ENCODE measurements around the gene PRICKLE1. TPM values are rescaled to one million over a fixed set of nuclear protein-coding genes. Genes with fewer than 3 reads are reported as not detected.

The PRICKLE1 gene
- total and polyA plus RNA-seq, 2 donors (not counting 3 experiments of a cell fraction or from before 2014, with no cell fraction given): 34.3 to 86.0 TPM

DNA sequence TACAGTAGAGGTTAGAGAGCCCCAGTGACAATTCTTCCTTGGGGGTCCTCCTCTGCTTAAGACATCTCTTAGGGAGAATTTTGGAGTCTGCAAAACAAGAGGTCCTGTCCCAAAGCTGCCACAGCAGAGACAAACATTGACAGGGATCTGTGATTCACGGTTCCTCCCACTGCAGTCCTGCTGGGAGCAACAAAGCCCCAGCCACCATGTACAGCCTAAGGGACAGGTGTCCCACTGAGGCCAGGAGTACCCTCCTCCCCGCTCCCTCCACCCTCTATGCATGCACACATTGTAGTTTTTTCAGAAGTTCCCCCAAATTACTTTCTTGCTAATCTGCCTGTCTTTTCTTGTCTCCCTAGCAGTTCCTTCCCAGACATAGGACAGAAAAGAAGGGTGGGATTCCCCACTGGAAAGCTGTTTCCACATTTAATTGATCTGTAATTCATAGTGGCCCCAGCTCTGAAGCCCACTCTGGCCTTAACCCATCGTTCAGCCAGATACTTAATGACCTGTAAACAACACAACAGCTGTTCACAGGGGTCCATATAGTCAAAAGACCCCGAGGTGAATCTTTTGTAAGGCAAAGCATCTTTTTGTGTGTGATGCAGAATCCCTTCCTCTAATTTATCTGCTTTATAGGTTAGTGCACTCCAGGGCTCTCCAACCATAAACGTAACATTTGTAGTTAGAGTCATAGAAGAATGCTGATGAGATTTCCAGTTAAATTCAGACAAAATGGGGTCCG, 13.9 kb upstream of the PRICKLE1 start:
- no peak overlapping the region for H3K27ac ChIP-seq (ENCODE audit: insufficient read depth, low read depth, low read length)
- BruUV-seq (replicated peaks): no TSS peak
- CTCF ChIA-PET: no interaction called here
- intact Hi-C loops (cut with micrococcal nuclease): no loop called here
- dilution Hi-C loops (cut with MboI; ENCODE audit: extremely low pct_ligation_motif_present, low sequenced_read_pairs): no loop called here
- POLR2A ChIA-PET: no interaction called here
- no peaks in the 10 kb centered on the region for H3K9me1 ChIP-seq (replicated peaks; ENCODE audit: control insufficient read depth, extremely low read depth, insufficient read depth, low read length)
- no peaks in the 10 kb centered on the region for H3K9me3 ChIP-seq (replicated peaks; ENCODE audit: control insufficient read depth, insufficient read depth, low read length)
- no peak overlapping the region for H3K9ac ChIP-seq (replicated peaks; ENCODE audit: extremely low read depth, insufficient read depth, low read length)
- H3K4me2 ChIP-seq (ENCODE audit: insufficient read depth, low read length): no peak overlapping the region
- H3K79me2 ChIP-seq (ENCODE audit: control insufficient read depth, insufficient read depth, low read length): no peaks in the 10 kb centered on the region
- DNase-seq (ENCODE audit: low read depth, low spot score) (no peak), FAIRE-seq (no peak)
- H3K27me3 ChIP-seq (ENCODE audit: control insufficient read depth in 2 of 2, insufficient read depth in 2 of 2, low read length in 2 of 2): no peaks in the 10 kb centered on the region
- no peak overlapping the region for H3K4me3 ChIP-seq (replicated peaks in 1 of 3; ENCODE audit: insufficient read depth in 1 of 3, low read depth in 1 of 3, low read length in 3 of 3)
- TF ChIP-seq FOS (IDR thresholded peaks at IDR 0.05; ENCODE audit: borderline replicate concordance, insufficient read depth, low read length) (no peak), POLR2AphosphoS5 (IDR thresholded peaks at IDR 0.05; ENCODE audit: insufficient read depth, low read depth, low read length) (no peak), MYC (IDR thresholded peaks at IDR 0.05; ENCODE audit: low read depth, low read length) (no peak), GATA2 (IDR thresholded peaks at IDR 0.05; ENCODE audit: insufficient read depth, insufficient read length, low read depth, low read length) (no peak), POLR2A (IDR thresholded peaks at IDR 0.05; ENCODE audit: low read depth, low read length) (no peak), EZH2 (IDR thresholded peaks at IDR 0.05; ENCODE audit: borderline replicate concordance, low read depth, low read length, severe bottlenecking) (no peak)
- TF ChIP-seq, protein P1, sequence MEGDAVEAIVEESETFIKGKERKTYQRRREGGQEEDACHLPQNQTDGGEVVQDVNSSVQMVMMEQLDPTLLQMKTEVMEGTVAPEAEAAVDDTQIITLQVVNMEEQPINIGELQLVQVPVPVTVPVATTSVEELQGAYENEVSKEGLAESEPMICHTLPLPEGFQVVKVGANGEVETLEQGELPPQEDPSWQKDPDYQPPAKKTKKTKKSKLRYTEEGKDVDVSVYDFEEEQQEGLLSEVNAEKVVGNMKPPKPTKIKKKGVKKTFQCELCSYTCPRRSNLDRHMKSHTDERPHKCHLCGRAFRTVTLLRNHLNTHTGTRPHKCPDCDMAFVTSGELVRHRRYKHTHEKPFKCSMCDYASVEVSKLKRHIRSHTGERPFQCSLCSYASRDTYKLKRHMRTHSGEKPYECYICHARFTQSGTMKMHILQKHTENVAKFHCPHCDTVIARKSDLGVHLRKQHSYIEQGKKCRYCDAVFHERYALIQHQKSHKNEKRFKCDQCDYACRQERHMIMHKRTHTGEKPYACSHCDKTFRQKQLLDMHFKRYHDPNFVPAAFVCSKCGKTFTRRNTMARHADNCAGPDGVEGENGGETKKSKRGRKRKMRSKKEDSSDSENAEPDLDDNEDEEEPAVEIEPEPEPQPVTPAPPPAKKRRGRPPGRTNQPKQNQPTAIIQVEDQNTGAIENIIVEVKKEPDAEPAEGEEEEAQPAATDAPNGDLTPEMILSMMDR (IDR thresholded peaks at IDR 0.05; ENCODE audit: extremely low read depth in 1 of 2, insufficient read depth in 1 of 2, low read depth in 1 of 2, low read length in 2 of 2): no peak
- no peaks in the 10 kb centered on the region for H4K20me1 ChIP-seq (replicated peaks; ENCODE audit: control insufficient read depth, extremely low read depth, insufficient read depth, low read length)
- H2AFZ ChIP-seq (ENCODE audit: low read depth, low read length): no peak overlapping the region
- no peaks in the 10 kb centered on the region for H3K36me3 ChIP-seq (ENCODE audit: control insufficient read depth in 2 of 2, extremely low read depth in 1 of 2, insufficient read depth in 2 of 2, low read length in 2 of 2)
- no peaks in the 10 kb centered on the region for H3K4me1 ChIP-seq (ENCODE audit: control insufficient read depth, extremely low read depth, insufficient read depth, low read length)

Data from endothelial cell of umbilical vein (primary cell).